GM10266 (cell line): ENCODE measurements around the gene SLC46A1.

Source experiments
- DNase-seq: peaks from one replicate; pipeline ENCODE4 v3.0.0; 2012; ENCODE audit errors: extremely low spot score
- TF ChIP-seq, protein P1 (sequence below): IDR thresholded peaks from 2 replicates; pipeline ENCODE4 v1.5.1; 2012; ENCODE audit warnings: mild to moderate bottlenecking, low read depth; ENCODE audit not compliant: control insufficient read depth, insufficient read depth; ENCODE audit errors: missing control alignments

The SLC46A1 gene

GRCh38 chr17:28412099-28412498 is 6.1 kb upstream of the SLC46A1 start:
- no peak for DNase-seq
- TF ChIP-seq, protein P1, sequence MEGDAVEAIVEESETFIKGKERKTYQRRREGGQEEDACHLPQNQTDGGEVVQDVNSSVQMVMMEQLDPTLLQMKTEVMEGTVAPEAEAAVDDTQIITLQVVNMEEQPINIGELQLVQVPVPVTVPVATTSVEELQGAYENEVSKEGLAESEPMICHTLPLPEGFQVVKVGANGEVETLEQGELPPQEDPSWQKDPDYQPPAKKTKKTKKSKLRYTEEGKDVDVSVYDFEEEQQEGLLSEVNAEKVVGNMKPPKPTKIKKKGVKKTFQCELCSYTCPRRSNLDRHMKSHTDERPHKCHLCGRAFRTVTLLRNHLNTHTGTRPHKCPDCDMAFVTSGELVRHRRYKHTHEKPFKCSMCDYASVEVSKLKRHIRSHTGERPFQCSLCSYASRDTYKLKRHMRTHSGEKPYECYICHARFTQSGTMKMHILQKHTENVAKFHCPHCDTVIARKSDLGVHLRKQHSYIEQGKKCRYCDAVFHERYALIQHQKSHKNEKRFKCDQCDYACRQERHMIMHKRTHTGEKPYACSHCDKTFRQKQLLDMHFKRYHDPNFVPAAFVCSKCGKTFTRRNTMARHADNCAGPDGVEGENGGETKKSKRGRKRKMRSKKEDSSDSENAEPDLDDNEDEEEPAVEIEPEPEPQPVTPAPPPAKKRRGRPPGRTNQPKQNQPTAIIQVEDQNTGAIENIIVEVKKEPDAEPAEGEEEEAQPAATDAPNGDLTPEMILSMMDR: no peak

DNA sequence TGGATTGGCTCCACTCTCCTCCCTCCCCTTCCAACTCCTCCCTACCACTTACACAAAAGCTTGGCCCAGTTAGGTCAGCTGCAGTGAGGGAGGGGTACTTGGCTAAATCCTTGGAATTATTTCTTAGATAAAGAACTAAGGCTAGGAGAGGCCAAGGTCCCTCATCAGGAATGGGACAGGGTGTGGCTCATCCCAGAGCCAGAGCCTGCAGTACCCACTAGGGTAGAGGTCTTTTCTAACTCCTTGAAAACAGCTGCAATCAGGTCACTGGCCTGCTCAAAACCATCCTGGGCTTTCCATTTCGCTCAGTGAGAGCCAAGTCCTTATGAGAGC is 1.9 kb upstream of the SLC46A1 start:
- no peak for DNase-seq

GRCh38 chr17:28407130-28407973 is 1.3 kb upstream of the SLC46A1 start:
- DNase-seq: no peak
- TF ChIP-seq, protein P1: no peak

More for the DNA sequence above, 1.9 kb upstream of the SLC46A1 start:
- TF ChIP-seq, protein P1: no peak

DNA sequence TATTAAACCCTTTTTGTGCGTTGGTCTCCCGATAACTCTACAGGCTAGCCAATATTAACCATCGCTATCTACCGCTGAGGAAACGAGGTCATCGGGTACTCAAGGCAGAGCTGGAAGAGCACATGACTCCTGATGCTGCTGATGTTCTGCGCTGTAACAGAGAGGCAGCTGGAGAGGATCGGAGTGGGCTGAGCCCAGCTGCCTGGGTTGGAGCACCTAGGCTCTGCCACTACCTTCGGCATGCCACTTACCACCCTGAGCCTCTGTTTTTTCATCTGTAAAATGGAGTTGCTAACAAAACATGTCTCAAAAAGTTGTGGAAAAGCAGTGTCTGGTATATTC is 432 bp upstream of the SLC46A1 start:
- TF ChIP-seq, protein P1: no peak
- no peak for DNase-seq

GRCh38 chr17:28404812-28405570 is 1.0 kb downstream of the SLC46A1 start:
- TF ChIP-seq, protein P1: no peak
- DNase-seq: no peak

DNA sequence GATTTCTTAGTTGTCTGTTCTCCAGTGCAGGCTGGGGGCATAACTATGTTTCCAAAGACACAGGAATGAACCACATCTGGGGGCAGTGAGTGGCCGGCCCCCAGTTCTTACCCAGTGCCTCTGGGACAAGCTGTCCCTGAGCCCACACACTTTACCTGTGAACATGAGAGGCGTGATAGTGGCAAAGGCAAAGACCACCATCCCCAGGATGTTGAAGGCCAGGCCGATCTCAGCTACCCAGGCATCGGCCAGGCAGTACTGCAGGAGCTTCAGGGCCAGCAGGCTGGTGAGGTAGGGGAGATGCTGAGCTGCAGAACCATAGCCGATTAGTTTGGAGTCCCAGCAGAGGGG is 1.6 kb downstream of the SLC46A1 start:
- no peak for DNase-seq
- TF ChIP-seq, protein P1: no peak

GRCh38 chr17:28404007-28404406 is 2.0 kb downstream of the SLC46A1 start:
- TF ChIP-seq, protein P1: no peak
- DNase-seq: no peak
